HG02588 (cell line): ENCODE data around the gene CBX8.
"Not testable (repeated sequence)": the region's sequence is repeated elsewhere in the genome, so short reads cannot be mapped to it uniquely, and the experiment has no call there.

Experiments
- ATAC-seq: cut with Tn5 transposase; IDR thresholded peaks from one replicate; pipeline ENCODE4 v1.9.1; 2021; ENCODE audit warnings: mild to moderate bottlenecking, moderate library complexity; ENCODE audit not compliant: unreplicated experiment

Gene CBX8

GRCh38 chr17:79757140-79757745, 39.6 kb downstream of the CBX8 start:
- no peak for ATAC-seq

GRCh38 chr17:79755591-79755990, 41.3 kb downstream of the CBX8 start:
- no peak for ATAC-seq

DNA sequence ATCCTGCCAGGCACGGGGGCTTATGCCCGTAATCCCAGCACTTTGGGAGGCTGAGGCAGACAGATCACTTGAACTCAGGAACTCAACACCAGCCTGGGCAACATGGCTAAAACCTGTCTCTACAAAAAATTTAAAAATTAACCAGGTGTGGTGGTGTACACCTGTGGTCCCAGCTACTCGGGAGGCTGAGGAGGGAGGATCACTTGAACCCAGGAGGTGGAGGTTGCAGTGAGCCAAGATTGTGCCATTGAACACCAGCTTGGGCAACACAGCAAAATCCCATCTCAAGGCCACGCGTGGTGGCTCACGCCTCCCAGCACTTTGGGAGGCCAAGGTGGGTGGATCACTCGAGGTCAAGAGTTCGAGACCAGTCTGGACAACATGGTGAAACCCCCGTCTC, 42.0 kb downstream of the CBX8 start:
- not testable (repeated sequence) for ATAC-seq

DNA sequence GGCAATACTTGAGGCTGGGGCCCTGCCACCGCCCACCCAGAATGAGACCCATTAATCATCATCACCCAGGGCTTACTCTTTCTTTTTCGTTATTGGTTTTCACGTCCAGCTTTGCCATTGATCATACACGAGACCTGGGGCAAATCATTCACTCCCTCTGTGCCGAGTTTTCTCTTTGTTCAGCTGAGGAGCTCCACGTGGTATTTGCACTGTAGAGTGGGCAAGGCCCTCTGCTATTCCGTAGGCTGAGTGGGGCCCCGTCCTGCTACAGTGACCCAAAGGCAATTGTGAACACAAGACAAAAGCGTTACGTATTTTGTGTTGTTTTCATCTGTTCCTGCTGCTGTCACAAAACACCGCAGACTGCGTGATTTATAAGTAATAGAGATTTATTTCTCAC, 42.5 kb downstream of the CBX8 start:
- no peak for ATAC-seq

DNA sequence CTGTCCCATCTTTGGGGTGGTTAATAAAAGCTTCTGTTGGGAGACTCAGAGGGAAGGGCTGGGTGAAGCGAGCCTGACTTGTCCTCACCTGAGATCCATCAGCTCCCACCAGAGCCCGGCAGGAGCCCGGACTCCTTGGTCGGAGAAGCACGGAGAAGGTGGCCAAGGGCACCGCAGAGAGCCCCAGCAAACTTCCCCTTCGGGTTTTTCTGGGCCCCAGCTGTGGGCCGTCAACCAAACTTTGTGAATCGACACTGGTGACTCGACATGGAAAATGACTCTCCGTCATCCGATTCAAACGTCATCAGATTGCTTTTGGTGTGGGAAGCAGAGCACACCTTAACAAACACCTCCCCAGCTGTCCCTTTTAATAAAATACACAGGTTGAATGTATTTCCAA, 44.7 kb downstream of the CBX8 start:
- no peak for ATAC-seq

DNA sequence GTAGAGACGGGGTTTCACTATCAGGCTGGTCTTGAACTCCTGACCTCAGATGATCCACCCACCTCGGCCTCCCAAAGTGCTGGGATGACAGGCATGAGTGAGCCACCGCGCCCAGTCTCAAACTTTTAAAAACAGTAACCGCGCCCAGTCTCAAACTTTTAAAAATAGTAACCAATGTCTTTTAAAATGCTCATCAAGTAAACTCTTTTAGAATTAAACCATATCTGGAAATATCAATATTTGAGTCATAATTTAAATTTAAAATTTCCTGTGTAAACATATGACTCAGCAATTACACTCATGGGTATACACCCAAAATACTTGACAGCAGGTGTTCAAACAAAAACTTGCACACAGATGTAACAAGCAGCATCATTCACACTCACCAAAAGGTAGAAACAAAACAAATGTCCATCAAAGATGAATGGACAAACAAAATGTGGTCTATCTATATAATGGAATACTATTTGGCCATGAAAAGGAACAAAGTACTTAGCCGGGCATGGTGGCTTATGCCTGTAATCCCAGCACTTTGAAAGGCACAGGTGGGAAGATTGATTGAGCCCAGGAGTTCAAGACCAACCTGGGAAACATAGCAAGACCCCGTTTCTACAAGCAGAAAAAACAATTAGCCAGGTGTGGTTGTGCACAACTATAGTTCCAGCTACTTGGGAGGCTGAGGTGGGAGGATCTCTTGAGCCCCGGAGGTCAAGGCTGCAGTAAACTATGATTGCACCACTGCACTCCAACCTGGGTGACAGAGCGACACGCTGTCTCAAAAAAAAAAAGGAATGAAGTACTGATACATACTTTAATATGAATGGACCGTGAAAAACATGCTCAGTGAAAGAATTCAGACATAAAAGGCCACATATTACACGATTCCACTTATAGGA, 46.0 kb downstream of the CBX8 start:
- ATAC-seq, result no peak

DNA sequence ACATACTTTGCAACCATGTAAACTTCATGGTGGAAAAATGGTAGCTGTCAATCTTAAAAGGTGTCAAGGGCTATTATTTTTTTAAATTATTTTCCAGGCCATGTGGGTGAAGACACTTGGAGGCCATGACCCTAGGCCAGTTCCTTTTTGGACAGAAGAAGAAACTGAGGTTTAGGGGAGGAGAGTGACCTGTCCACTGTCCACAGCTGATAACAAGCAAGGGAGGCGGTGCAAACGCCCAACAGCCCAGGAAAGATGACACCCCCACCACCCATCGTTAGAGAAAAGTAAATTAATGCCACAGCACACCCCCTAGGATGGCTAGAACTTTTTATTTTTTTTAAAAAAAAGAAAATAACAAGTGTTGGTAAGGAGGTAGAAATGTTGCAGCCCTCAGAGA, 46.9 kb downstream of the CBX8 start:
- no peak for ATAC-seq

GRCh38 chr17:79749156-79749815, 47.6 kb downstream of the CBX8 start:
- ATAC-seq, result no peak

DNA sequence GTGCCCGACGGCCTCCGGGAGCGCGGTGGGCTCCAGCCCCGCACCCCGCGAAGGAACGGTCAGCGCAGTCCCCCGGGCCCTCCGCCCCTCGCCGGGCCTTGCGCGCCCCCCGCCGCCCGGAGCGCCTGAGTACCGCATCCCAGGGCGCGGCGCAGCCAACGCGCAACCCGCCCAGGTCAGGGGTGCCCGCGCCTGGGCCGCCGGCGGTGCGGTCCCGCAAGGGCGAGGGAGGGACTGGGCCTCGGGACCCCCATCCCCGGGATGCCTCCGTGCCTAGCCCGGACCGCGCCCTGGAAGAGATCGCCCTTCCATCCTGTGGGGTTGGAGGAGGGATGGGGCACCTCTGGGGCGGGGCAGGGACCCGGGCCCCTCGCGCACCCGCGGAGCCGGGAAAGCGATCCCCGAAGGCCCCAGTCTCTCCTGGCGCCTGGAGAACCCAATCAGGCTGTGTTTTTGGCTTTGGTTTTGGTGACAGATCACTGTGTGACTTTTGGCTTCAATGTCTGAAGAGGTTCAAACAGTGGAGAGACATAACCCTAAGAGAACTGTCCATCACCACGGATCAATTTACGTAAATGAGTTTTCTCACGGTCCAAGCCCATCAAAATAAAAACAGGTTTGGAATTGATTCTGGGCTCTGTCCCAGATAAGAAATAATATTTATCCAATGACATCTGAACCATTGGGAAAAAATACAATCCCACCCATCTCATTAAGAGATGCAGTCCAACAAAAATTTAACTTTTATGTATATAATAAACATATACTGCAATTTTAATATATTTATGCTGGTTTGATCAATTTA, 48.4 kb downstream of the CBX8 start:
- no peak for ATAC-seq

DNA sequence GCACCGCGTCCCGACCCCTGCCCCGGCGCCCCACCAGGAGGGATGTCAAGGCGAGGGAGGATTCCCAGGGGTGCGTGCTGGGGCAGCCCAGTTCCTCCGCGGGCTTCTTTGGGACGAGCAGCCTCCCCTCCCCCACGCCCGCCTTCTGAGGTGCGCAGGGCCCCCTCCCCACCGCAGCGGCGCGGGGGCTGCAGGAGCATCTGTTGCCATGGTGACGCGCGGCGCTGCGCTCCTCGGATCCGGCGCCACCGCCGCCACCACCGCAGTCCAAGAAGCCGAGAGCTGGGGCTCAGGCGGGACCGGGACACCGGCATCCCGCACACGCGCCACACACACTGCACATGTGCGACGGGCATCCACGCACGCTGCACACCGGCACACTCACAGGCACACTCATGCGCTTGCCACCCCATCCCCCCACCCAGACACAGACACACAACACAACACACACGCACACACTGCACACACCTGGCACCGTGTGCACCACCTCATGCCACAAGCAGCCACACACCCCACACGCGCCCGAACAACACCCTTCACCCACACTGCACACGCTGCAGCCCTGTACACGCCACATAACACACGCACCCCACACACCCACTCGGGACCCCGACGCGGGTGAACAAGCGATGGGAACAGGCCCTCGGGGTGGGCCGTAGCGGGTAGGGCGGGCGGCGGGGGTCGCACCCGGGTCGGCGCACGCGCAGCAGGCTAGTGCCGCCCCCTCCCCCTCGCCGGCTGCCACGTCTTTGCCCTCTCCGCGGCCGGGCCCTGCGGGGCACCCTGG, 49.2 kb downstream of the CBX8 start:
- ATAC-seq, result no peak

- ATAC-seq, result no peak
These were observed 49.9 kb downstream of the CBX8 start for GRCh38 chr17:79746889-79747507.

GRCh38 chr17:79745641-79746105, 51.2 kb downstream of the CBX8 start:
- ATAC-seq, result no peak

DNA sequence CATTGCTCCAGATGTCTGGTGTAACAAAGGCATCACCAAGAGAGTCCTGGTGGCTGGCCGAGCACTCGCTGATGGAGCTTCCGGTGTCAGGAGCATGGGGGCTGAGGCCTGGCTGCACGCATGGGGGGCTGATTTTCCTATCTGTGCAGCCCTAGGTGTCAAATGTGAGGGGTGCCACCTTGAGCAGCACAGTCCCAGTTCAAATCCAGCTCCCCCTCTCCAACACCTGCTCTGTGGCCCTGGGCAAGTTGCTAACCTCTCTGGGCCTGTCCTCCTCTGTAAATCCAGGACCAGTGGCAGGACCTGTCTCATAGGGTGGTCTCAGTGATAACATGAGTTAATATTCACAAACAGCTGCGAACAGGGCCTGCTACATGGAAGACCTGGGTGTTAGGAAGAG, 53.3 kb downstream of the CBX8 start:
- ATAC-seq, result no peak

- no peak for ATAC-seq
These were observed 53.9 kb downstream of the CBX8 start for GRCh38 chr17:79742951-79743476.

DNA sequence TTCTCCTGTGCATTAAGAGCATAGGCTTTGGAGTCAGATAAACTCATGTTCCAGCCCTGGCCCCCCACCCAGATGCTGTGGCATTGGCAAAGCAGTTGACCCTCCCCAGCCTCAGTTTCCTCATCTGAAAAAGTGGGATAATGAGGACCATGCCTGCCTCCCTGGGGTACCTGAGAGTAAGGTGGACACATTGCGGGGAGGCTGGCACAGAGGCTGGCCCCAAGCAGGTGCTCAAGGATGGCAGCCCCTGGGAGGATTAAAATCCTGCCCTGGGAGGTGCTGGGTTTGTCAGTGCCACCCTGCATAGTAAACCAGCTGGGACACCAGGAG, 54.3 kb downstream of the CBX8 start:
- no peak for ATAC-seq
